Mesodermal cell (in vitro differentiated cells): ENCODE data around the gene DNAH3.

Experiments
- H3K27ac ChIP-seq: 2 replicates; pipeline ENCODE4 v1.7.0; 2013; ENCODE audit warnings: mild to moderate bottlenecking, low read depth, low read length, moderate library complexity; ENCODE audit not compliant: severe bottlenecking
- H3K36me3 ChIP-seq: 2 replicates; pipeline ENCODE4 v1.7.1; 2013; ENCODE audit warnings: mild to moderate bottlenecking, low read length, moderate library complexity; ENCODE audit not compliant: control insufficient read depth, insufficient read depth
- H3K4me1 ChIP-seq: one replicate; pipeline ENCODE4 v1.7.1; 2013; ENCODE audit warnings: mild to moderate bottlenecking, low read length; ENCODE audit not compliant: insufficient read depth, control insufficient read depth, poor library complexity, severe bottlenecking
- H3K4me3 ChIP-seq: 2 replicates; pipeline ENCODE4 v1.7.0; 2013; ENCODE audit warnings: low read length, control low read depth, mild to moderate bottlenecking; ENCODE audit not compliant: insufficient read depth, poor library complexity, severe bottlenecking; ENCODE audit errors: extremely low read depth
- H3K9me3 ChIP-seq: 2 replicates; pipeline ENCODE4 v1.7.1; 2013; ENCODE audit warnings: mild to moderate bottlenecking, low read length, moderate library complexity; ENCODE audit not compliant: control insufficient read depth
- WGBS, 2 experiments: methylation state at CpG; one replicate each; pipeline ENCODE4 v1.1.5; 2013; ENCODE audit warnings: missing lambda C conversion rate in 2 of 2; ENCODE audit not compliant: insufficient coverage in 2 of 2; 5-methylcytosine and 5-hydroxymethylcytosine counted together

Gene DNAH3

GRCh38 chr16:21169249-21169981, 18.8 kb upstream of the DNAH3 start:
- Histone ChIP-seq H3K4me3 (no peak overlapping the region), H3K9me3 (no peaks in the 10 kb centered on the region), H3K27ac (no peak overlapping the region), H3K36me3 (peaks cover 57% of the 10 kb centered on the region), H3K4me1 (no peaks in the 10 kb centered on the region)
- WGBS, 2 experiments: 100% methylated on average over 2 to 3 of the region's 5 CpGs

- H3K36me3 ChIP-seq: peaks cover 57% of the 10 kb centered on the region
These were observed 17.4 kb upstream of the DNAH3 start for GRCh38 chr16:21167929-21168602.

GRCh38 chr16:21167360-21167759, 16.7 kb upstream of the DNAH3 start:
- Histone ChIP-seq H3K27ac (no peak overlapping the region), H3K36me3 (peaks cover 59% of the 10 kb centered on the region)
- WGBS, 2 experiments: 82 to 96% methylated on average over 3 to 5 of the region's 9 CpGs

More at GRCh38 chr16:21167929-21168602, 17.4 kb upstream of the DNAH3 start:
- H3K27ac ChIP-seq: no peak overlapping the region
- H3K4me3 ChIP-seq: no peak overlapping the region
- 96 to 98% methylated on average over 7 of the region's 12 CpGs for WGBS, 2 experiments
- H3K4me1 ChIP-seq: no peaks in the 10 kb centered on the region
- H3K9me3 ChIP-seq: no peaks in the 10 kb centered on the region

GRCh38 chr16:21166561-21166961, 15.9 kb upstream of the DNAH3 start:
- 90 to 100% methylated on average over 4 to 9 of the region's 9 CpGs for WGBS, 2 experiments
- H3K4me1 ChIP-seq: no peaks in the 10 kb centered on the region
- H3K27ac ChIP-seq: no peak overlapping the region
- H3K36me3 ChIP-seq: peaks cover 58% of the 10 kb centered on the region
- H3K9me3 ChIP-seq: no peaks in the 10 kb centered on the region
- H3K4me3 ChIP-seq: no peak overlapping the region

More at GRCh38 chr16:21167360-21167759, 16.7 kb upstream of the DNAH3 start:
- Histone ChIP-seq H3K4me3 (no peak overlapping the region), H3K4me1 (no peaks in the 10 kb centered on the region), H3K9me3 (no peaks in the 10 kb centered on the region)

- Histone ChIP-seq H3K27ac (no peak overlapping the region), H3K9me3 (no peaks in the 10 kb centered on the region), H3K4me3 (no peak overlapping the region), H3K4me1 (peaks cover 4% of the 10 kb centered on the region), H3K36me3 (peaks cover 46% of the 10 kb centered on the region)
- WGBS, 2 experiments: 90 to 92% methylated on average over 5 to 7 of the region's 7 CpGs
These were observed 14.0 kb upstream of the DNAH3 start for GRCh38 chr16:21164521-21165168.

- H3K4me3 ChIP-seq: no peak overlapping the region
- H3K9me3 ChIP-seq: no peaks in the 10 kb centered on the region
- H3K36me3 ChIP-seq: peaks cover 41% of the 10 kb centered on the region
- H3K4me1 ChIP-seq: peaks cover 5% of the 10 kb centered on the region
- H3K27ac ChIP-seq: no peak overlapping the region
- WGBS, 2 experiments: 93 to 100% methylated on average over 1 to 2 of the region's 4 CpGs
These were observed 12.9 kb upstream of the DNAH3 start for GRCh38 chr16:21163576-21163975.

- no peaks in the 10 kb centered on the region for H3K9me3 ChIP-seq
- no peak overlapping the region for H3K27ac ChIP-seq
- 87 to 97% methylated on average over 5 of the region's 7 CpGs for WGBS, 2 experiments
- no peak overlapping the region for H3K4me3 ChIP-seq
- peaks cover 41% of the 10 kb centered on the region for H3K36me3 ChIP-seq
- peaks cover 10% of the 10 kb centered on the region for H3K4me1 ChIP-seq
These were observed 12.1 kb upstream of the DNAH3 start for GRCh38 chr16:21162661-21163151.

- no peak overlapping the region for H3K27ac ChIP-seq
- no peaks in the 10 kb centered on the region for H3K9me3 ChIP-seq
- peaks cover 41% of the 10 kb centered on the region for H3K36me3 ChIP-seq
- peaks cover 10% of the 10 kb centered on the region for H3K4me1 ChIP-seq
- WGBS, 2 experiments: 100% methylated on average over 1 of the region's 2 CpGs
- no peak overlapping the region for H3K4me3 ChIP-seq
These were observed 10.6 kb upstream of the DNAH3 start for GRCh38 chr16:21161211-21161610.

GRCh38 chr16:21160276-21160675, 9.6 kb upstream of the DNAH3 start:
- WGBS, 2 experiments: 100% methylated on average over 1 of the region's 1 CpG; no CpG with 5 or more reads in 1 of the 2 experiments
- Histone ChIP-seq H3K36me3 (peaks cover 33% of the 10 kb centered on the region), H3K27ac (no peak overlapping the region), H3K4me1 (peaks cover 10% of the 10 kb centered on the region), H3K9me3 (no peaks in the 10 kb centered on the region), H3K4me3 (no peak overlapping the region)

- peaks cover 25% of the 10 kb centered on the region for H3K36me3 ChIP-seq
- H3K4me1 ChIP-seq: peaks cover 10% of the 10 kb centered on the region
- H3K4me3 ChIP-seq: peak overlapping the region; percentile 88
- 2 to 14% methylated on average over 3 to 14 of the region's 27 CpGs for WGBS, 2 experiments
- H3K9me3 ChIP-seq: no peaks in the 10 kb centered on the region
- H3K27ac ChIP-seq: no peak overlapping the region
These were observed 8.8 kb upstream of the DNAH3 start for GRCh38 chr16:21159281-21159951.
